ENCODE data around the gene DNAJB9. TPM values are rescaled to one million over a fixed set of nuclear protein-coding genes. Genes with fewer than 3 reads are reported as not detected.

The DNAJB9 gene
- total RNA-seq, 1 experiment from 2014 or later, result 11.1 TPM

DNA sequence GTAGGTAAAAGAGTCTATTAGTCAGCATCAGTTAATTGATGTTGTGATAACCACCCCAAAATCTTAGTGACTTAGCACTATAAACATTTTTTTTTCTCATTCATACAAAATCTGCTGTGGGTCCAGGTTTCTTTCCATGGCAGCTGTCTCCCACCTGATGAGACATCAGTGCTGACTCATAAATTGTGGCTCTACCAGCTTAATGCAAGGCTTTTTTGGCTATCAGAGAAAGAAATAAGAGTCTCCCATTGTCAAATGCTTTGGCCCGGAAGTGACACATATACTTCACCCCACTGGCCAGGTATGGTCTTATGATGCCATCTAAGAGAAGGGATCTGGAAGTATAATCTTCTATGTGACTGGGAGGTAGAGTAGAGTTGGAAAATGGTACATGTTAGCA lies 14.5 kb downstream of the DNAJB9 start:
- TF ChIP-seq POLR2AphosphoS5 (IDR thresholded peaks at IDR 0.05; ENCODE audit: low read depth, low read length) (no peak), SIN3A (IDR thresholded peaks at IDR 0.05; ENCODE audit: borderline replicate concordance, insufficient read depth, low read depth, low read length) (no peak), TCF7L2 (IDR thresholded peaks at IDR 0.05; ENCODE audit: low read depth, low read length) (no peak)
- TF ChIP-seq, protein P1, sequence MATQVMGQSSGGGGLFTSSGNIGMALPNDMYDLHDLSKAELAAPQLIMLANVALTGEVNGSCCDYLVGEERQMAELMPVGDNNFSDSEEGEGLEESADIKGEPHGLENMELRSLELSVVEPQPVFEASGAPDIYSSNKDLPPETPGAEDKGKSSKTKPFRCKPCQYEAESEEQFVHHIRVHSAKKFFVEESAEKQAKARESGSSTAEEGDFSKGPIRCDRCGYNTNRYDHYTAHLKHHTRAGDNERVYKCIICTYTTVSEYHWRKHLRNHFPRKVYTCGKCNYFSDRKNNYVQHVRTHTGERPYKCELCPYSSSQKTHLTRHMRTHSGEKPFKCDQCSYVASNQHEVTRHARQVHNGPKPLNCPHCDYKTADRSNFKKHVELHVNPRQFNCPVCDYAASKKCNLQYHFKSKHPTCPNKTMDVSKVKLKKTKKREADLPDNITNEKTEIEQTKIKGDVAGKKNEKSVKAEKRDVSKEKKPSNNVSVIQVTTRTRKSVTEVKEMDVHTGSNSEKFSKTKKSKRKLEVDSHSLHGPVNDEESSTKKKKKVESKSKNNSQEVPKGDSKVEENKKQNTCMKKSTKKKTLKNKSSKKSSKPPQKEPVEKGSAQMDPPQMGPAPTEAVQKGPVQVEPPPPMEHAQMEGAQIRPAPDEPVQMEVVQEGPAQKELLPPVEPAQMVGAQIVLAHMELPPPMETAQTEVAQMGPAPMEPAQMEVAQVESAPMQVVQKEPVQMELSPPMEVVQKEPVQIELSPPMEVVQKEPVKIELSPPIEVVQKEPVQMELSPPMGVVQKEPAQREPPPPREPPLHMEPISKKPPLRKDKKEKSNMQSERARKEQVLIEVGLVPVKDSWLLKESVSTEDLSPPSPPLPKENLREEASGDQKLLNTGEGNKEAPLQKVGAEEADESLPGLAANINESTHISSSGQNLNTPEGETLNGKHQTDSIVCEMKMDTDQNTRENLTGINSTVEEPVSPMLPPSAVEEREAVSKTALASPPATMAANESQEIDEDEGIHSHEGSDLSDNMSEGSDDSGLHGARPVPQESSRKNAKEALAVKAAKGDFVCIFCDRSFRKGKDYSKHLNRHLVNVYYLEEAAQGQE (IDR thresholded peaks at IDR 0.05; ENCODE audit: insufficient read depth in 1 of 2, low read depth in 2 of 2, low read length in 1 of 2), result no peak
- TF ChIP-seq, protein P2, sequence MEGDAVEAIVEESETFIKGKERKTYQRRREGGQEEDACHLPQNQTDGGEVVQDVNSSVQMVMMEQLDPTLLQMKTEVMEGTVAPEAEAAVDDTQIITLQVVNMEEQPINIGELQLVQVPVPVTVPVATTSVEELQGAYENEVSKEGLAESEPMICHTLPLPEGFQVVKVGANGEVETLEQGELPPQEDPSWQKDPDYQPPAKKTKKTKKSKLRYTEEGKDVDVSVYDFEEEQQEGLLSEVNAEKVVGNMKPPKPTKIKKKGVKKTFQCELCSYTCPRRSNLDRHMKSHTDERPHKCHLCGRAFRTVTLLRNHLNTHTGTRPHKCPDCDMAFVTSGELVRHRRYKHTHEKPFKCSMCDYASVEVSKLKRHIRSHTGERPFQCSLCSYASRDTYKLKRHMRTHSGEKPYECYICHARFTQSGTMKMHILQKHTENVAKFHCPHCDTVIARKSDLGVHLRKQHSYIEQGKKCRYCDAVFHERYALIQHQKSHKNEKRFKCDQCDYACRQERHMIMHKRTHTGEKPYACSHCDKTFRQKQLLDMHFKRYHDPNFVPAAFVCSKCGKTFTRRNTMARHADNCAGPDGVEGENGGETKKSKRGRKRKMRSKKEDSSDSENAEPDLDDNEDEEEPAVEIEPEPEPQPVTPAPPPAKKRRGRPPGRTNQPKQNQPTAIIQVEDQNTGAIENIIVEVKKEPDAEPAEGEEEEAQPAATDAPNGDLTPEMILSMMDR (IDR thresholded peaks at IDR 0.05), result no peak
- H3K27me3 ChIP-seq (ENCODE audit: control insufficient read depth, insufficient read depth, low read length), result peaks cover 3% of the 10 kb centered on the region; the same call in 1 of the 2 replicates
- DNase-seq (ENCODE audit: low read depth, low spot score) (no peak), ATAC-seq (no peak)
- H3K9me3 ChIP-seq (ENCODE audit: control insufficient read depth, insufficient read depth, low read depth, low read length), result no peaks in the 10 kb centered on the region
- intact Hi-C loops (cut with micrococcal nuclease; ENCODE audit: unreplicated experiment) (no loop called here), in situ Hi-C loops (cut with HindIII; ENCODE audit: low pct_unique_long_range_greater_than_20kb, low sequenced_read_pairs) (no loop called here)
- H3K4me1 ChIP-seq (ENCODE audit: control insufficient read depth, insufficient read depth, low read length), result peaks cover 8% of the 10 kb centered on the region
- no peak overlapping the region for H3K27ac ChIP-seq (ENCODE audit: low read length)
- POLR2A ChIA-PET, result no interaction called here
- no peak overlapping the region for H3K4me3 ChIP-seq (ENCODE audit: low read depth in 2 of 2, low read length in 2 of 2)
- CTCF ChIA-PET, result no interaction called here
- no TSS peak for BruUV-seq (replicated peaks)
- H3K36me3 ChIP-seq (ENCODE audit: control insufficient read depth, insufficient read depth, low read length), result no peaks in the 10 kb centered on the region

DNA sequence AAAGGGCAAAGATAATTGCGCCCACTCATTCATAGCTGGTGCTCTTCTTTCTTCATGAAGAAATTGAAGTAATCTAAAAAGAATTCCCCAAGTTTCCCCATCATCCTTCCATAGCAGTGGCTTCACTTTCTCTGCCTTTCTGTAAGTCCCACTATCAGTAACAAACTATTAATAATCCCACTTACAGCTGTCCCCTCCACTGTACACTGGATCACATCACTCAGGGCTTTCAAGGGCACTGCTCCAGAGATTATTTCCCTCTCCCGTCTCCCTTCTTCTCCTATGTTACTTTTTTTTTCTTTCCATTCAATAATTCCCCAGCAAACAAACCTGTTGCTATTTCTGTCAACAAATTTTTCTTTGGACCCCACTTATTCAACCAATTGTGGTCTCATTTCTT lies 16.2 kb downstream of the DNAJB9 start:
- BruUV-seq (replicated peaks), result no TSS peak
- H3K36me3 ChIP-seq (ENCODE audit: control insufficient read depth, insufficient read depth, low read length), result no peaks in the 10 kb centered on the region
- no peaks in the 10 kb centered on the region for H3K9me3 ChIP-seq (ENCODE audit: control insufficient read depth, insufficient read depth, low read depth, low read length)
- peaks cover 8% of the 10 kb centered on the region for H3K4me1 ChIP-seq (ENCODE audit: control insufficient read depth, insufficient read depth, low read length)
- H3K4me3 ChIP-seq (ENCODE audit: low read depth in 2 of 2, low read length in 2 of 2), result no peak overlapping the region
- intact Hi-C loops (cut with micrococcal nuclease; ENCODE audit: unreplicated experiment) (no loop called here), in situ Hi-C loops (cut with HindIII; ENCODE audit: low pct_unique_long_range_greater_than_20kb, low sequenced_read_pairs) (no loop called here)
- TF ChIP-seq SIN3A (IDR thresholded peaks at IDR 0.05; ENCODE audit: borderline replicate concordance, insufficient read depth, low read depth, low read length) (no peak), POLR2AphosphoS5 (IDR thresholded peaks at IDR 0.05; ENCODE audit: low read depth, low read length) (no peak), TCF7L2 (IDR thresholded peaks at IDR 0.05; ENCODE audit: low read depth, low read length) (no peak)
- TF ChIP-seq, protein P2 (IDR thresholded peaks at IDR 0.05), result no peak
- TF ChIP-seq, protein P1 (IDR thresholded peaks at IDR 0.05; ENCODE audit: insufficient read depth in 1 of 2, low read depth in 2 of 2, low read length in 1 of 2), result no peak
- DNase-seq (ENCODE audit: low read depth, low spot score), result no peak
- POLR2A ChIA-PET, result no interaction called here
- H3K27ac ChIP-seq (ENCODE audit: low read length), result no peak overlapping the region
- ATAC-seq, result no peak
- CTCF ChIA-PET, result no interaction called here
- H3K27me3 ChIP-seq (ENCODE audit: control insufficient read depth, insufficient read depth, low read length), result peaks cover 3% of the 10 kb centered on the region; the same call in 1 of the 2 replicates
